BE2C (cell line): ENCODE results near the gene ARMCX5. TPM values are rescaled to one million over a fixed set of nuclear protein-coding genes. Genes with fewer than 3 reads are reported as not detected.

Source experiments
- DNase-seq: peaks from one replicate; pipeline ENCODE4 v3.0.0-alpha.2; 2020
- H3K27me3 ChIP-seq: fragments of 250-450 bp; sonication (Bioruptor Pico); 2 replicates; pipeline ENCODE4 v1.5.1; 2020; ENCODE audit warnings: mild to moderate bottlenecking
- H3K36me3 ChIP-seq: fragments of 250-450 bp; sonication (Bioruptor Pico); 2 replicates; pipeline ENCODE4 v1.5.1; 2020; ENCODE audit warnings: mild to moderate bottlenecking
- H3K4me1 ChIP-seq: fragments of 250-450 bp; sonication (Bioruptor Pico); 2 replicates; pipeline ENCODE4 v1.5.1; 2020
- H3K4me3 ChIP-seq: 2 replicates; pipeline ENCODE4 v1.5.1; 2011; ENCODE audit warnings: low read depth, low read length
- H3K9me3 ChIP-seq: fragments of 250-450 bp; sonication (Bioruptor Pico); 2 replicates; pipeline ENCODE4 v1.5.1; 2020
- polyA plus RNA-seq: library from polyadenylated mRNA; unstranded; fragments of >200 nt; gene quantifications from one replicate; pipeline ENCODE4 v1.2.1, GENCODE V29; 2012; ENCODE audit warnings: low read depth, missing spikeins; ENCODE audit not compliant: insufficient read length, insufficient read depth
- TF ChIP-seq, protein P1 (sequence below): IDR thresholded peaks from 2 replicates; pipeline ENCODE4 v1.5.1; 2012; ENCODE audit warnings: mild to moderate bottlenecking, low read depth, low read length

Gene ARMCX5
- 15.9 TPM for polyA plus RNA-seq

DNA sequence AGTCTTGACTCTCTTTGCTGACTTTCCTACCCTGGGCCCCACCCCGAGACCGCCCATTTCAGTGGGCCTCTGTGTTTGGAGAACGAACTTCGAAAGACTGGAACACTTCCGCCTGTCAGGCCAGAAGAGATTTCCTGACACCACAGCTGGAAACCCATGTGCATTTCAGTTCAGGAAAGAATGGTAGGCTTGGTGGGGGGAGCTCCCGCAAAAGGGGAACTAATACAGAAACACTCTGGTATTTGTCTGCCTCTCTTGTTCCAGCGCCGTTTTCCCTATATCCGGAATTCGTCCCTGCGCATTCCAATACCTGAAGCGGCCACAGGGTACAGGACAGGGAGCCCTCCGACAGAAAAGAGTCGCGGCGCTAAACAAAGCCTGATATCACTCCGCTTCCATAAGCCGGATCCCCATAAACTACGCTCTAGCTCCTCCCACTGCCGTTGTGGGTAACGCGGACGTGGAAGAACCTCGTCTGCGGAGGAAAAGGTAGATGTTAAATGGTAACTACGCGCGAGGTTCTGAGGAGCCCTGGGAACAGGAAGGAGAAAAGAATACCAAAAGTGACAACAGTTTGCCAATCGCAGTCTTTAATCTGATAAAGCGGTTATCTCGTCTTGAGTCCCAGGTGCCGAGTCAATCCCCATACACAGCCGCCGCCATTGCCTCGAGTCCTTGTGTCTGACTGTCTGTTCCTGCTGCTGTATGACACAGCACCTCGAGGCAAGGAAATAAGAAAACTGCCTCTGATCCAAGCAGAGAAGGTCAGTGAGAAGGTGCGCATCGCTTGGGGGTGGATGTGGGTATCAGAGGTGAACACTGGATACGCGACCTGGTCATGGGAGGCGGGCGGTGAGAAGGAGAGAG lies at the start of gene ARMCX5:
Gene ARMCX5 (plus strand): TSS at position 432 of the 867 bp plus-strand sequence. CDS start 2,627 bp downstream, outside the sequence.
- TF ChIP-seq, protein P1, sequence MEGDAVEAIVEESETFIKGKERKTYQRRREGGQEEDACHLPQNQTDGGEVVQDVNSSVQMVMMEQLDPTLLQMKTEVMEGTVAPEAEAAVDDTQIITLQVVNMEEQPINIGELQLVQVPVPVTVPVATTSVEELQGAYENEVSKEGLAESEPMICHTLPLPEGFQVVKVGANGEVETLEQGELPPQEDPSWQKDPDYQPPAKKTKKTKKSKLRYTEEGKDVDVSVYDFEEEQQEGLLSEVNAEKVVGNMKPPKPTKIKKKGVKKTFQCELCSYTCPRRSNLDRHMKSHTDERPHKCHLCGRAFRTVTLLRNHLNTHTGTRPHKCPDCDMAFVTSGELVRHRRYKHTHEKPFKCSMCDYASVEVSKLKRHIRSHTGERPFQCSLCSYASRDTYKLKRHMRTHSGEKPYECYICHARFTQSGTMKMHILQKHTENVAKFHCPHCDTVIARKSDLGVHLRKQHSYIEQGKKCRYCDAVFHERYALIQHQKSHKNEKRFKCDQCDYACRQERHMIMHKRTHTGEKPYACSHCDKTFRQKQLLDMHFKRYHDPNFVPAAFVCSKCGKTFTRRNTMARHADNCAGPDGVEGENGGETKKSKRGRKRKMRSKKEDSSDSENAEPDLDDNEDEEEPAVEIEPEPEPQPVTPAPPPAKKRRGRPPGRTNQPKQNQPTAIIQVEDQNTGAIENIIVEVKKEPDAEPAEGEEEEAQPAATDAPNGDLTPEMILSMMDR = peak; percentile 26
- peak; percentile 74 for DNase-seq
- peak within 1 kb of the TSS; percentile 90 for H3K4me3 ChIP-seq
- no peaks in the 10 kb centered on the region for H3K9me3 ChIP-seq
- H3K27me3 ChIP-seq = no peaks in the 10 kb centered on the region
- H3K36me3 ChIP-seq = no peaks in the 10 kb centered on the region; the same call in 1 of the 2 replicates
- no peaks in the 10 kb centered on the region for H3K4me1 ChIP-seq

DNA sequence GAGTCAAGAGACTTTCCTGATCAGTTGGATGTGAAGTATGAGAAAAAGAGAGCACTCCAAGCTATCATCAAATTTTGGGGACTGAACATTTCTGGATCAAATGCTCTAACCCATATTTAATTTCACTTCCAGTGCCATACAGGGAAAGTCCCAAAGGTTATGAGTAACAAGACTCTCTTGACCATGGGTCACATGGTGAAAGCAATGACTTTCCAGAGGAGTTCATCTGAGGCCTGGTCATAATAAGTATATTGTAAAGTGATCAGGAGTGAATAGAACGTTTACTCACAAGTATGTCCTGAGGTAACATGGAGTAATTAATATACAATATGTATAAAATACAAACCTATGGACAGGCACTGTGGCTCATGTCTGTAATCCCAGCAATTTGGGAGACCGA lies 40.7 kb upstream of the ARMCX5 start:
- Histone ChIP-seq H3K36me3 (no peaks in the 10 kb centered on the region), H3K27me3 (no peaks in the 10 kb centered on the region), H3K4me3 (no peak overlapping the region), H3K4me1 (no peaks in the 10 kb centered on the region), H3K9me3 (no peaks in the 10 kb centered on the region)
- DNase-seq = no peak
- TF ChIP-seq, protein P1 = no peak

DNA sequence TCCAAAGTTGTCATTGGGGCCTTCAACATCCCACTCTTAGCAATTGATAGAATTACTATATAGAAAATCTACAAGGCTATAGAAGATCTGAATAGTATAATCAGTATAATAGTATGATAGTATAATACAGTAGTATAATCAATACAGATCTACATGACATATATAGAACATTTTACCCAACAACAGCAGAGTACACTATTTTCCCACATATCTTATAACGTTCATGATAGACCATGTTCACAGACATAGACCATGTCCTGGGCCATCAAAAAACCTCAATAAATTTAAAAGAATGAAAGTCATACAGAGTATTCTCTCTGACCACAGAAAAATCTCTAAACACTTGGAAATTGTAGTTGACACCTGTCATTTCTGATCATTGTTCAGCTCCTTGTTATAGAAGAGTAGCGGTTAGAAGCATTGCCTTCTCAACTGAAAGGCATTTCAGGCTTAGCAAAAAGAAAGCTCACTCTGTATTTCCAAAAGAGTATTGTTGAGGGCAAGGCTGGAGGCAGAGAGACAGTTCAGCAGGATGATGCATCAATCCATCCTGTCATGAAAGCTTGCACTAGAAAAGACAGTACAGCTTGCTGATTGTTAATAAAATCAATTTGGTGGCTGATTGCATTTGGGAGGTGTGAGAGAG lies 38.8 kb upstream of the ARMCX5 start:
- Histone ChIP-seq H3K27me3 (no peaks in the 10 kb centered on the region), H3K4me1 (no peaks in the 10 kb centered on the region)
- TF ChIP-seq, protein P1 = no peak

DNA sequence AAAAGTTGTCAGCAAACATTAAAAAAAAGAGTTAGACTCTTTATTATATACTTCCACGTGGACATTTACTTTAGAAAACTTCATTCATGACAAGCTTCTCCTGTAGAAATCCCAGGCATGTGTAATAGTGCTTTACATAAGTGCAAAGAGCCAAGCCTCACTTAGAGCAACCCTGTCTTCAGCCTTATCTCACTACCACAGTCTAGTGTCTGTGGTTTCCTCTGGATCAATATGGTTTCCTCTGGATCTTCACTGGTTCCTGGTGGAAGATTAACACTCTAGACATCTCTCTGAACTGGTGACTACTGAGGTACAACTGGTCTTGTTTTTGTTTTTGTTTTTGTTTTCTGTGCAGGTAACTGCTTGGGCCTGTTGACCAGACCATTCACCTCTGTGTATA lies 18.4 kb upstream of the ARMCX5 start:
- TF ChIP-seq, protein P1 = no peak
- DNase-seq = no peak
- no peaks in the 10 kb centered on the region for H3K36me3 ChIP-seq
- H3K27me3 ChIP-seq = no peaks in the 10 kb centered on the region
- H3K4me3 ChIP-seq = no peak overlapping the region
- H3K4me1 ChIP-seq = no peaks in the 10 kb centered on the region
- H3K9me3 ChIP-seq = no peaks in the 10 kb centered on the region

More for the DNA sequence above, 38.8 kb upstream of the ARMCX5 start:
- no peaks in the 10 kb centered on the region for H3K36me3 ChIP-seq
- no peak for DNase-seq
- H3K9me3 ChIP-seq = no peaks in the 10 kb centered on the region
- H3K4me3 ChIP-seq = no peak overlapping the region

DNA sequence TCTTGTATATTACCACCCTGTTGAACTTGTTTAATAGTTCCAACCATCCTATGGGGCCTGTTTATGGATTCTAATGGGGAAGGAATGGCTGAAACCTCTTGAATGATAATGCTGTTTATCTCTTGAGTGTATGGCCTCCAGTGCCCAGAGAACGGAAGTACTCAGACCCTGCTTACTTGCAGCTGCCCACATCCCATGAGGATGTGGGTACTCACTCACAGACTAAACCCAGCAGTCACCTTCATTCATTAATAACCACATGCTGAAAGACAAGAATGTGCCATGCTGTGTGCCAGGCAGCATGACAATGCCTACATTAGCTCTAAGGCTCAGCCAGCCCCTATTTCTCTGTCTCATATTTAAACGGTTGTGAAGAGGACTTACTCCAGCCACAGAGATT lies 5.9 kb upstream of the ARMCX5 start:
- no peaks in the 10 kb centered on the region for H3K9me3 ChIP-seq
- H3K4me1 ChIP-seq = no peaks in the 10 kb centered on the region
- no peak overlapping the region for H3K4me3 ChIP-seq
- TF ChIP-seq, protein P1 = no peak
- no peaks in the 10 kb centered on the region for H3K36me3 ChIP-seq
- DNase-seq = no peak
- H3K27me3 ChIP-seq = no peaks in the 10 kb centered on the region
